ENCODE data around the gene LHFPL6. TPM values are rescaled to one million over a fixed set of nuclear protein-coding genes. Genes with fewer than 3 reads are reported as not detected.

The LHFPL6 gene
- total RNA-seq, 1 experiment from 2014 or later: 4.6 TPM

- peak; percentile 47 for DNase-seq
- no peak overlapping the region for H3K4me3 ChIP-seq (ENCODE audit: insufficient read depth, low read depth, low read length)
- no peaks in the 10 kb centered on the region for H3K36me3 ChIP-seq (replicated peaks; ENCODE audit: control insufficient read depth, insufficient read depth, low read length)
- peaks cover 84% of the 10 kb centered on the region for H3K27me3 ChIP-seq (ENCODE audit: control insufficient read depth, insufficient read depth, low read length)
Measured at GRCh38 chr13:39385621-39386231, 217.3 kb downstream of the LHFPL6 start.

GRCh38 chr13:39385154-39385553 is 217.8 kb downstream of the LHFPL6 start:
- H3K36me3 ChIP-seq (replicated peaks; ENCODE audit: control insufficient read depth, insufficient read depth, low read length): no peaks in the 10 kb centered on the region
- no peak overlapping the region for H3K4me3 ChIP-seq (ENCODE audit: insufficient read depth, low read depth, low read length)
- peaks cover 81% of the 10 kb centered on the region for H3K27me3 ChIP-seq (ENCODE audit: control insufficient read depth, insufficient read depth, low read length)
- DNase-seq: no peak

DNA sequence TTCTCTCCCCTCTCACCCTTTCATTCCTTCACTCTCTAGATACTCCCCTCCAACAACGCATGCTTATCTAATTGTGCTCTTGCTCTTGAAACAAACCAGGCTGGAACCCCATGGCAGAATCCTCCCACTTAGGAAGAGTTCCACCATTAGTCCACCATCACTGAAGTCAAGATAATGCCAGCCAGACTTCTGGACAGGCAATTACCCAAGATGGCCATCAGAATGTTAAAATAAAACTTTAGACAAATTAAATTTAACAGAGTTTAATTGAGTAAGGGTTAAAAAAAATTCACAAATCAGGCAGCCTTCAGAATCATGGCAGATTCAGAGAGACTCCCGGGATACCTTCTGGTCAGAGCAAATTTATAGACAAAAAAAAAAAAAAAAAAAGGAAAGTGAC is 221.5 kb downstream of the LHFPL6 start:
- H3K36me3 ChIP-seq (replicated peaks; ENCODE audit: control insufficient read depth, insufficient read depth, low read length): no peaks in the 10 kb centered on the region
- H3K27me3 ChIP-seq (ENCODE audit: control insufficient read depth, insufficient read depth, low read length): peaks cover 50% of the 10 kb centered on the region
- H3K4me3 ChIP-seq (ENCODE audit: insufficient read depth, low read depth, low read length): no peak overlapping the region
- no peak for DNase-seq

GRCh38 chr13:39379667-39380655 is 223.0 kb downstream of the LHFPL6 start:
- DNase-seq: no peak
- H3K27me3 ChIP-seq (ENCODE audit: control insufficient read depth, insufficient read depth, low read length): peaks cover 40% of the 10 kb centered on the region

DNA sequence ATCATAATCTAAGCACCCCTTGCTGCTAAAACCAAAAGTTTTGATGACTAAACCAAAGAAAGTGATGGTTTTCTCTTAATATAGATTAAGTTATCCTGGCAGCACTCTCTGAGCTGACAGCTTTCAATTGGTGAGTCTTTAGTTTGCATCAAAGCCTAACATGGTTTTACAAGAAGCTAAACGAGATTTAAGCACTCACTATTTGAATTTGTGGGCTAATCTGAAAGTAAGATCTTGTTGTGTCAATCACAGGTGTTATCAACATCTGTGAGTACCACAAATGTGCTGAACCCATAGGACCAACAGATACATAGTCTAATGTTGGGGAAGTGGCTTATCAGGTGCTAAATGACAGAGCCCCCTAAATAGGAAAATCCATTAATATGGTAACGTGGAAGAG is 223.9 kb downstream of the LHFPL6 start:
- Histone ChIP-seq H3K27me3 (ENCODE audit: control insufficient read depth, insufficient read depth, low read length) (peaks cover 32% of the 10 kb centered on the region), H3K36me3 (replicated peaks; ENCODE audit: control insufficient read depth, insufficient read depth, low read length) (no peaks in the 10 kb centered on the region), H3K4me3 (ENCODE audit: insufficient read depth, low read depth, low read length) (no peak overlapping the region)
- no peak for DNase-seq

More at GRCh38 chr13:39379667-39380655, 223.0 kb downstream of the LHFPL6 start:
- no peak overlapping the region for H3K4me3 ChIP-seq (ENCODE audit: insufficient read depth, low read depth, low read length)
- no peaks in the 10 kb centered on the region for H3K36me3 ChIP-seq (replicated peaks; ENCODE audit: control insufficient read depth, insufficient read depth, low read length)

- Histone ChIP-seq H3K27me3 (ENCODE audit: control insufficient read depth, insufficient read depth, low read length) (peaks cover 24% of the 10 kb centered on the region), H3K36me3 (replicated peaks; ENCODE audit: control insufficient read depth, insufficient read depth, low read length) (no peaks in the 10 kb centered on the region), H3K4me3 (ENCODE audit: insufficient read depth, low read depth, low read length) (no peak overlapping the region)
- no peak for DNase-seq
Measured at GRCh38 chr13:39378306-39378705, 224.7 kb downstream of the LHFPL6 start.

GRCh38 chr13:39377699-39378098 is 225.3 kb downstream of the LHFPL6 start:
- H3K27me3 ChIP-seq (ENCODE audit: control insufficient read depth, insufficient read depth, low read length): peaks cover 18% of the 10 kb centered on the region
- H3K4me3 ChIP-seq (ENCODE audit: insufficient read depth, low read depth, low read length): no peak overlapping the region
- no peak for DNase-seq
- no peaks in the 10 kb centered on the region for H3K36me3 ChIP-seq (replicated peaks; ENCODE audit: control insufficient read depth, insufficient read depth, low read length)

- no peaks in the 10 kb centered on the region for H3K36me3 ChIP-seq (replicated peaks; ENCODE audit: control insufficient read depth, insufficient read depth, low read length)
- no peak overlapping the region for H3K4me3 ChIP-seq (ENCODE audit: insufficient read depth, low read depth, low read length)
- H3K27me3 ChIP-seq (ENCODE audit: control insufficient read depth, insufficient read depth, low read length): peaks cover 8% of the 10 kb centered on the region
- DNase-seq: no peak
Measured at GRCh38 chr13:39376076-39376475, 226.9 kb downstream of the LHFPL6 start.

GRCh38 chr13:39375601-39376000 is 227.4 kb downstream of the LHFPL6 start:
- no peak for DNase-seq
- no peaks in the 10 kb centered on the region for H3K36me3 ChIP-seq (replicated peaks; ENCODE audit: control insufficient read depth, insufficient read depth, low read length)
- peaks cover 8% of the 10 kb centered on the region for H3K27me3 ChIP-seq (ENCODE audit: control insufficient read depth, insufficient read depth, low read length)
- H3K4me3 ChIP-seq (ENCODE audit: insufficient read depth, low read depth, low read length): no peak overlapping the region

DNA sequence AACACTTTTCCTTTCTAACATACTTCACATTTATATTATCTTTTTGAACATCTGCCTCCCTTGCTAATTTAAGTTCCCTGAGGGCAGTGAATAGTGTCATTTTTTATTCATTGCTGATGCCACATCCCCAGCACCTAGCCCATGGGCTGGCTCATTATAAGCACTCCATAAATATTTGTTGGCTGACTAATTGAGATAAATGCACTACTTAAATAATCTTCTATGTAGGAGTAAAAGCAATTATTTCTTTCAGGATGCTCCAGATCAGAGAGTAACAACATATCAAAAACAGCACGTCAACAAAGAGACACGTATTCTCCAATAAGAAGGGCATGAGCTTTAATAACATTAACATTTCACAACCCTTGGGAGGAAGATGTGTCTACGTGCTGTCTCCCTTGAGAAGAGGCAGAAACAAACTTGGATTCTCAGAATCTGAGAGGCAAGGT is 228.2 kb downstream of the LHFPL6 start:
- Histone ChIP-seq H3K27me3 (ENCODE audit: control insufficient read depth, insufficient read depth, low read length) (peaks cover 8% of the 10 kb centered on the region), H3K4me3 (ENCODE audit: insufficient read depth, low read depth, low read length) (no peak overlapping the region), H3K36me3 (replicated peaks; ENCODE audit: control insufficient read depth, insufficient read depth, low read length) (no peaks in the 10 kb centered on the region)
- no peak for DNase-seq

- no peaks in the 10 kb centered on the region for H3K36me3 ChIP-seq (replicated peaks; ENCODE audit: control insufficient read depth, insufficient read depth, low read length)
- H3K4me3 ChIP-seq (ENCODE audit: insufficient read depth, low read depth, low read length): no peak overlapping the region
- no peak for DNase-seq
- peaks cover 5% of the 10 kb centered on the region for H3K27me3 ChIP-seq (ENCODE audit: control insufficient read depth, insufficient read depth, low read length)
Measured at GRCh38 chr13:39373145-39373544, 229.8 kb downstream of the LHFPL6 start.

GRCh38 chr13:39371706-39372105 is 231.3 kb downstream of the LHFPL6 start:
- H3K36me3 ChIP-seq (replicated peaks; ENCODE audit: control insufficient read depth, insufficient read depth, low read length): no peaks in the 10 kb centered on the region
- no peak for DNase-seq
- H3K27me3 ChIP-seq (ENCODE audit: control insufficient read depth, insufficient read depth, low read length): peaks cover 2% of the 10 kb centered on the region; the same call in 1 of the 2 replicates
- H3K4me3 ChIP-seq (ENCODE audit: insufficient read depth, low read depth, low read length): no peak overlapping the region

DNA sequence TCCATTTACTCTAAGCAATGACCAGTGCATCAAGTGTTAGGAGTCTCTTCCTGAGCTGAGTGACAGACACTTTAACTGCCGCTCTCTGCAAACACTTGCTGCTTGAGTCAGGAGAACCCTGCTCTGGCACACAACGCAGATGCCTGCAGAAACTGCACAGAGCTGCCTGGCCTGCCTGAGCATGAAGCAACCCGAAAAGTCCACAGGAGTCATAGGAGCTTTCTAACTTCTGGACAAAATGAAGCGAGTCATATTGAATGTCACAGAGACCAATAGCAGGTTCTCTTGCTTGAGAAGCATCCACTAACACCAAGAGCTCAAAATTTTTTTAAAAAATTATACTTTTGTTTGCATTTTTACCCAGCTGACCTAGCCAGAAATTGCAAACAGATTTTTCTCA is 232.4 kb downstream of the LHFPL6 start:
- Histone ChIP-seq H3K27me3 (ENCODE audit: control insufficient read depth, insufficient read depth, low read length) (peaks cover 2% of the 10 kb centered on the region; the same call in 1 of the 2 replicates), H3K36me3 (replicated peaks; ENCODE audit: control insufficient read depth, insufficient read depth, low read length) (no peaks in the 10 kb centered on the region), H3K4me3 (ENCODE audit: insufficient read depth, low read depth, low read length) (no peak overlapping the region)
- no peak for DNase-seq

DNA sequence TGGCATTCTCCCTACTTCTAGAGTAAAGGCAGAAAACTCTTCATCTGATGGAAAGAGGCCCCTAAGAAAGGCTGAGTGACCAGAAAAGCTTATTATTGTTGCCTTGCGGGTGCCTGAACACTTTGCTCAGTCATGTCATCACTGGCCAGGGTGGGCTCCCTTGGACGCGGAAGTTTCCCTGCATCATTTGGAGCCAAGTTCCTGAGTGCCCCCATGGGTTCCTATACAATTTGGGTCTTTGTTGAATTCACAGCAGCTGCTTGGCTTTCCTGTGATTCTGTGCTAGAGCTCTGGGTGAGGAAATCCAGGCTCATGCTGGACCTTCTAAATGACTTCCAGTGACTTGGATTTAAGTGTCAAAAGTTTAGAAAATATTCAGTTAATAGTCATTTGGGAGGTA is 232.9 kb downstream of the LHFPL6 start:
- Histone ChIP-seq H3K27me3 (ENCODE audit: control insufficient read depth, insufficient read depth, low read length) (peaks cover 2% of the 10 kb centered on the region; the same call in 1 of the 2 replicates), H3K36me3 (replicated peaks; ENCODE audit: control insufficient read depth, insufficient read depth, low read length) (no peaks in the 10 kb centered on the region), H3K4me3 (ENCODE audit: insufficient read depth, low read depth, low read length) (no peak overlapping the region)
- DNase-seq: no peak
